Measurements from ENCODE around the gene ATG10.
"Not testable (repeated sequence)": the region's sequence is repeated elsewhere in the genome, so short reads cannot be mapped to it uniquely, and the experiment has no call there.

Gene ATG10

DNA sequence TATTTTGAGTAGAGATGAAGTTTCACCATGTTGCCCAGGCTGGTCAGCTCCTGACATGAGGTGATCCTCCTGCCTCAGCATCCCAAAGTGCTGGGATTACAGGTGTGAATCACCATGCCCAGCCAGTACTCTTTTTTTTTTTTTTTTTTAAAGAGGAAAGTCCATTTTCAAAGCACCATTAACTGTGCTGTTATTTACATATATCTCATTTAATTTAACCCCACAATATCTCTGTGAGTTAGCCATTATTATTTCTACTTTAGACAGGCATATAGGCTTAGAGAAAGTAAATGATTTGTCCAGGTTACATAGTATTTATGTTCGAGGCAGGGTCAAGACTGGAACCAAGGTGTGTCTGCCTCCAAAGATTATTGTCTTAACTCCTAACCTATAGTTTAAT, 50.7 kb downstream of the ATG10 start:
- Histone ChIP-seq H3K4me2 (ENCODE audit: low read length) (no peak overlapping the region), H3K9ac (ENCODE audit: low read depth, low read length) (no peak overlapping the region), H3K27me3 (ENCODE audit: control insufficient read depth, insufficient read depth, low read length) (no peaks in the 10 kb centered on the region), H3K9me3 (replicated peaks; ENCODE audit: low read length) (no peaks in the 10 kb centered on the region), H3K4me3 (ENCODE audit: low read length) (no peak overlapping the region), H3K36me3 (ENCODE audit: insufficient read depth, low read length) (no peaks in the 10 kb centered on the region), H3K4me1 (ENCODE audit: control insufficient read depth, insufficient read depth, low read length) (no peaks in the 10 kb centered on the region)

GRCh38 chr5:82023644-82024043, 51.8 kb downstream of the ATG10 start:
- Histone ChIP-seq H3K9me3 (replicated peaks; ENCODE audit: low read length) (no peaks in the 10 kb centered on the region), H3K27me3 (ENCODE audit: control insufficient read depth, insufficient read depth, low read length) (no peaks in the 10 kb centered on the region), H3K4me3 (ENCODE audit: low read length) (no peak overlapping the region), H3K9ac (ENCODE audit: low read depth, low read length) (no peak overlapping the region), H3K36me3 (ENCODE audit: insufficient read depth, low read length) (no peaks in the 10 kb centered on the region), H3K4me1 (ENCODE audit: control insufficient read depth, insufficient read depth, low read length) (no peaks in the 10 kb centered on the region), H3K4me2 (ENCODE audit: low read length) (no peak overlapping the region)

- no peaks in the 10 kb centered on the region for H3K36me3 ChIP-seq (ENCODE audit: insufficient read depth, low read length)
Observed at GRCh38 chr5:82031220-82032119, 59.6 kb downstream of the ATG10 start.

GRCh38 chr5:82042894-82043293, 71.1 kb downstream of the ATG10 start:
- not testable (repeated sequence) for H3K9me3 ChIP-seq (replicated peaks; ENCODE audit: low read length); H3K36me3 ChIP-seq (ENCODE audit: insufficient read depth, low read length); H3K4me2 ChIP-seq (ENCODE audit: low read length); H3K4me3 ChIP-seq (ENCODE audit: low read length); H3K9ac ChIP-seq (ENCODE audit: low read depth, low read length); H3K27me3 ChIP-seq (ENCODE audit: control insufficient read depth, insufficient read depth, low read length)
- peaks cover 12% of the 10 kb centered on the region for H3K4me1 ChIP-seq (ENCODE audit: control insufficient read depth, insufficient read depth, low read length)

More at GRCh38 chr5:82031220-82032119, 59.6 kb downstream of the ATG10 start:
- H3K4me1 ChIP-seq (ENCODE audit: control insufficient read depth, insufficient read depth, low read length), result no peaks in the 10 kb centered on the region
- H3K4me2 ChIP-seq (ENCODE audit: low read length), result no peak overlapping the region
- no peak overlapping the region for H3K4me3 ChIP-seq (ENCODE audit: low read length)
- no peaks in the 10 kb centered on the region for H3K9me3 ChIP-seq (replicated peaks; ENCODE audit: low read length)
- no peaks in the 10 kb centered on the region for H3K27me3 ChIP-seq (ENCODE audit: control insufficient read depth, insufficient read depth, low read length)
- H3K9ac ChIP-seq (ENCODE audit: low read depth, low read length), result no peak overlapping the region

- Histone ChIP-seq H3K27me3 (ENCODE audit: control insufficient read depth, insufficient read depth, low read length) (no peaks in the 10 kb centered on the region), H3K36me3 (ENCODE audit: insufficient read depth, low read length) (no peaks in the 10 kb centered on the region), H3K4me1 (ENCODE audit: control insufficient read depth, insufficient read depth, low read length) (peaks cover 12% of the 10 kb centered on the region), H3K4me2 (ENCODE audit: low read length) (no peak overlapping the region), H3K4me3 (ENCODE audit: low read length) (no peak overlapping the region), H3K9ac (ENCODE audit: low read depth, low read length) (no peak overlapping the region), H3K9me3 (replicated peaks; ENCODE audit: low read length) (no peaks in the 10 kb centered on the region)
Observed at GRCh38 chr5:82044010-82044409, 72.2 kb downstream of the ATG10 start.

DNA sequence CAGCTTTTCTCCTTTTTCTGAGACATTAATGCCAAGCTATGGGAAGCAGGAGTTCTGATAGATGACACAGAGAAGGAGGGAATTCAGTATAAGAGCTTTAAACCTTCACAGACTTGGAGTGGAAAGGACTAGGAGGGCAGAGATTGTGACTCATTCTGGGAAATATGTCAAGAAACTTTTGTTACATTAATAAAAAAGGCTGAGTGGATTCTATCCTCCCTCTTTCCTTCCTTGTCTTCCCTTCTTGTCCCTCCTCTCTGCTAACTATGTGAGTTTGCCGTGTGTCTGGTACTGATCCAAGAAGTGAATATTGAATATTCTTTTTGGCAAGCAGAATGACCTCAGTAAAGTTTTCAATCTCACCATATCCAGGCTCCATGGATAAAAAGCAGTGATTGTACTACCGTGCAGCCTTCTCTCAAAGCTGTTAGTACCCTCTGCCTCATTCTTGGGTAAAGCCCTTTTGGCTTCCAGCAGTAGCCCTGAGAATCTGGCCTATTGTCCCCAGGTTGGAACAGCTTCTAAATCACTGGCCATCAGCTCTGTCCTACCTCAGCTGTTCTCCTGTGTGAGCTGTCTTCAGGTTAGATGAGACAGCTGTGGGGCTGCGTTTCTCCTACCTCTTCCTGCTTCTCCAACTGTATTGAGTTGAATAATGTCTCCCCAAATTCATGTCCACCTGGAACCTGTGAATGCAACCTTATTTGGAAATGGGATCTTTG, 73.9 kb downstream of the ATG10 start:
- Histone ChIP-seq H3K4me1 (ENCODE audit: control insufficient read depth, insufficient read depth, low read length) (peaks cover 12% of the 10 kb centered on the region), H3K4me3 (ENCODE audit: low read length) (peak overlapping the region; percentile 5), H3K9me3 (replicated peaks; ENCODE audit: low read length) (no peaks in the 10 kb centered on the region), H3K9ac (ENCODE audit: low read depth, low read length) (no peak overlapping the region), H3K27me3 (ENCODE audit: control insufficient read depth, insufficient read depth, low read length) (no peaks in the 10 kb centered on the region), H3K36me3 (ENCODE audit: insufficient read depth, low read length) (no peaks in the 10 kb centered on the region), H3K4me2 (ENCODE audit: low read length) (peak overlapping the region; percentile 20)

DNA sequence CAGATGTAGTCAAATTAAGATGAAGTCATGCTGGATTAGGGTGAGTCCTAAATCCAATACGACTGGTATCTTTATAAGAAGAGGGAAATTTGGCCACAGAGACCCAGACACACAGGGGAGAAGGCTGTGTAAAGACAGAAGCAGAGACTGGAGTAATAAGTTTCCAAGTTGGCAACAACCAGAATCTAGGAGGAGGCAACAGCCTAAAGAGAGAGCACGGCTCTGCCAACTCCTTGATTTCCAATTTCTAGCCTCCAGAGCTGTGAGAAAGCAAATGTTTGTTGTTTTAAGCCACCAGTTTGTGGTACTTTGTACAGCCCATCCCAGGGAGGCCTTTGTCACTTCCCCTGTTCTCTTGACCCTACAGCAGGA, 74.4 kb downstream of the ATG10 start:
- H3K4me2 ChIP-seq (ENCODE audit: low read length), result no peak overlapping the region
- H3K36me3 ChIP-seq (ENCODE audit: insufficient read depth, low read length), result no peaks in the 10 kb centered on the region
- no peaks in the 10 kb centered on the region for H3K9me3 ChIP-seq (replicated peaks; ENCODE audit: low read length)
- H3K27me3 ChIP-seq (ENCODE audit: control insufficient read depth, insufficient read depth, low read length), result no peaks in the 10 kb centered on the region
- peaks cover 12% of the 10 kb centered on the region for H3K4me1 ChIP-seq (ENCODE audit: control insufficient read depth, insufficient read depth, low read length)
- no peak overlapping the region for H3K4me3 ChIP-seq (ENCODE audit: low read length)
- H3K9ac ChIP-seq (ENCODE audit: low read depth, low read length), result no peak overlapping the region

- Histone ChIP-seq H3K4me1 (ENCODE audit: control insufficient read depth, insufficient read depth, low read length) (peaks cover 4% of the 10 kb centered on the region), H3K27me3 (ENCODE audit: control insufficient read depth, insufficient read depth, low read length) (no peaks in the 10 kb centered on the region), H3K9ac (ENCODE audit: low read depth, low read length) (no peak overlapping the region), H3K9me3 (replicated peaks; ENCODE audit: low read length) (no peaks in the 10 kb centered on the region), H3K36me3 (ENCODE audit: insufficient read depth, low read length) (no peaks in the 10 kb centered on the region), H3K4me3 (ENCODE audit: low read length) (no peak overlapping the region), H3K4me2 (ENCODE audit: low read length) (no peak overlapping the region)
Observed at GRCh38 chr5:82050955-82051354, 79.1 kb downstream of the ATG10 start.

DNA sequence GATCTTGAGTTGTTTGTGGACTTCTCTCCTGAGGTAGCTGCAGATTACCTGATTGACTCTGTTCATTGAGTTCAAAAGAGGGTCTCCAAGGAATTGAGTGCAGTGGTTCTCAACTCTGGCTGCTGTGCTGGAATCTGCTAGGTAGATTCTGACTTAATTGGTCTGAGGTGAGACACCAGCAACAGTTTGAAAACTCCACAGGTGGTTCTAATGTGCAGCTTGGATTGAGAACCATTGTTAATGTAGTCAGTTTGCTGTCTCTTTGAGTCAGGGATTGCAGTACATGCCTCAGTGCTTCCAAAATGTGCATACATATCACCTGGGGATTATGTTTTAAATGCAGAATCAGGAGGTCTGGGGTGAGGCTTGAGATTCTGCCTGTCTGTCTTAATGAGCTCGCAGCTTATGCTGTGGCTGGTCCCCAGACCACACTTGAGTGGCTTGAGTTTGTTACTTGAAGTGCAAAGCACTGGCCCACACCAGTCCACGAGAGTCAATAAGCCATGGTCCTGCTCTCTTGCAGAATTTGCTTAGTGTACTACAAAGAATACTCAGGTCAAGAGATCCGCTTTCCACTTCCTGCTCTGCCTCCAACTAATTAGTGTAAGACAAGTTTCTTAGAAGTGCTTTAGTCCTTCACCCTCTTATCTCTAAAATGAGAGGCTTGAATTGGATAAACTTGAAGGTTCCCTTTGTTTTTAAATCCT, 82.3 kb downstream of the ATG10 start:
- Histone ChIP-seq H3K9me3 (replicated peaks; ENCODE audit: low read length) (no peaks in the 10 kb centered on the region), H3K9ac (ENCODE audit: low read depth, low read length) (no peak overlapping the region), H3K4me2 (ENCODE audit: low read length) (no peak overlapping the region), H3K27me3 (ENCODE audit: control insufficient read depth, insufficient read depth, low read length) (no peaks in the 10 kb centered on the region), H3K4me3 (ENCODE audit: low read length) (no peak overlapping the region), H3K36me3 (ENCODE audit: insufficient read depth, low read length) (no peaks in the 10 kb centered on the region), H3K4me1 (ENCODE audit: control insufficient read depth, insufficient read depth, low read length) (no peaks in the 10 kb centered on the region)

- no peaks in the 10 kb centered on the region for H3K36me3 ChIP-seq (ENCODE audit: insufficient read depth, low read length)
- H3K9me3 ChIP-seq (replicated peaks; ENCODE audit: low read length), result no peaks in the 10 kb centered on the region
- no peak overlapping the region for H3K9ac ChIP-seq (ENCODE audit: low read depth, low read length)
- H3K27me3 ChIP-seq (ENCODE audit: control insufficient read depth, insufficient read depth, low read length), result no peaks in the 10 kb centered on the region
- H3K4me1 ChIP-seq (ENCODE audit: control insufficient read depth, insufficient read depth, low read length), result no peaks in the 10 kb centered on the region
- H3K4me3 ChIP-seq (ENCODE audit: low read length), result no peak overlapping the region
- no peak overlapping the region for H3K4me2 ChIP-seq (ENCODE audit: low read length)
Observed at GRCh38 chr5:82057051-82057450, 85.2 kb downstream of the ATG10 start.

DNA sequence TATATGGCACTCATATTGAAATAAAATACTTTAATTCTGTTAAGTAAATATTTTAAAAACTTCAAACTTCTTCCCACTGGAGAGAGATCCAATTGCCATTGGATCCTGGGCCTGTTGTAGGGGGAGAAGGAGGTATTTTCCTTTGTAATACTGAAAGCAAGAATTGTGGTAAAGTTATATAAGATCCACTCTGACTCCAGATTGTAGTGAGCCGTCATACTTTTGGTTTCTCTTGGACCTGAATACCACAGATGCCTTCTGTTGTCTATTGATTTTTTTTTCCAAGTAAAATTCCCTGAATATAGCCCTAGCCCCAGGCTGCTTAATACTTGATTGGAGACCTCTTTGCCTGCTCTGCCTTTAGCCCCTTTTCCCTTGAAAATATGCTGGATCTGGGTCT, 86.9 kb downstream of the ATG10 start:
- no peaks in the 10 kb centered on the region for H3K36me3 ChIP-seq (ENCODE audit: insufficient read depth, low read length)
- no peak overlapping the region for H3K9ac ChIP-seq (ENCODE audit: low read depth, low read length)
- H3K4me2 ChIP-seq (ENCODE audit: low read length), result no peak overlapping the region
- H3K4me3 ChIP-seq (ENCODE audit: low read length), result no peak overlapping the region
- no peaks in the 10 kb centered on the region for H3K4me1 ChIP-seq (ENCODE audit: control insufficient read depth, insufficient read depth, low read length)
- no peaks in the 10 kb centered on the region for H3K9me3 ChIP-seq (replicated peaks; ENCODE audit: low read length)
- no peaks in the 10 kb centered on the region for H3K27me3 ChIP-seq (ENCODE audit: control insufficient read depth, insufficient read depth, low read length)
